ENCODE data around the gene TBX5. TPM values are rescaled to one million over a fixed set of nuclear protein-coding genes. Genes with fewer than 3 reads are reported as not detected.

The TBX5 gene
- polyA plus RNA-seq, 3 donors = not detected

DNA sequence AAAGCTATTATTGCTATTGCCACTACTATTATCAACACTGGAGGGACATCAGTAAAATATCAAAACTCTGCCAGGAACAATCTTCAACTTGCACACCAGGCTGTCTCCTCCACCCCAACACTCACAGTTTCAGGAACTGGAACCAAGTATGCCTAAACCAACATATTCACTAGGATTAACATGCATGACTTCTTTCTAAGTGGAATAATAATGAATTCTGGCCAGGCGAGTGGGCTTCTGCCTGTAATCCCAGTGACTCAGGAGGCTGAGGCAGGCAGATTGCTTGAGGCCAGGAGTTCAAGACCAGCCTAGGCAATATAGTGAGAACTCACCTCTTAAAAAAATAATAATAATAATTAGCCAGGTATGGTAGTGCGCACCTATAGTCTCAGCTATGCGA, 58.1 kb downstream of the TBX5 start:
- Histone ChIP-seq H3K36me3 (replicated peaks in 1 of 2; ENCODE audit: control insufficient read depth in 1 of 2, insufficient read depth in 2 of 2, low read length in 2 of 2) (no peaks in the 10 kb centered on the region), H3K4me3 (replicated peaks in 1 of 3; ENCODE audit: low read depth in 2 of 3, low read length in 3 of 3) (no peak overlapping the region), H2AFZ (ENCODE audit: insufficient read depth, low read depth, low read length, poor library complexity, severe bottlenecking) (no peak overlapping the region), H3K9me3 (replicated peaks in 1 of 2; ENCODE audit: control insufficient read depth in 1 of 2, insufficient read depth in 1 of 2, low read length in 2 of 2) (no peaks in the 10 kb centered on the region), H3K27me3 (ENCODE audit: control insufficient read depth in 2 of 2, insufficient read depth in 2 of 2, low read length in 2 of 2) (no peaks in the 10 kb centered on the region), H3K79me2 (ENCODE audit: insufficient read depth, low read length) (no peaks in the 10 kb centered on the region), H3K4me2 (replicated peaks; ENCODE audit: extremely low read depth, low read length, poor library complexity, severe bottlenecking) (no peak overlapping the region), H3K9ac (ENCODE audit: insufficient read depth, low read length, poor library complexity, severe bottlenecking) (no peak overlapping the region), H3K4me1 (ENCODE audit: control insufficient read depth in 1 of 2, insufficient read depth in 2 of 2, low read length in 2 of 2) (no peaks in the 10 kb centered on the region), H4K20me1 (ENCODE audit: insufficient read depth, low read length) (no peaks in the 10 kb centered on the region), H3K27ac (ENCODE audit: low read depth in 1 of 2, low read length in 2 of 2) (no peak overlapping the region)
- Mint-ChIP-seq H3K36me3 (no peaks in the 10 kb centered on the region), H3K4me3 (no peak overlapping the region), H3K27ac (no peak overlapping the region), H3K4me1 (no peaks in the 10 kb centered on the region), H3K9me3 (peaks cover 0 to 2% (median 0%) of the 10 kb centered on the region in 7 donors), H3K27me3 (ENCODE audit: low read depth in 3 of 3) (peaks cover 0 to 2% (median 0%) of the 10 kb centered on the region in 3 donors)
- no peak for TF ChIP-seq CTCF (IDR thresholded peaks at IDR 0.05)
- DNase-seq = no peak
- no CpG with 5 or more reads among the region's 3 CpGs for WGBS (ENCODE audit: insufficient coverage)
- intact Hi-C loops (cut with micrococcal nuclease) = no loop called here

DNA sequence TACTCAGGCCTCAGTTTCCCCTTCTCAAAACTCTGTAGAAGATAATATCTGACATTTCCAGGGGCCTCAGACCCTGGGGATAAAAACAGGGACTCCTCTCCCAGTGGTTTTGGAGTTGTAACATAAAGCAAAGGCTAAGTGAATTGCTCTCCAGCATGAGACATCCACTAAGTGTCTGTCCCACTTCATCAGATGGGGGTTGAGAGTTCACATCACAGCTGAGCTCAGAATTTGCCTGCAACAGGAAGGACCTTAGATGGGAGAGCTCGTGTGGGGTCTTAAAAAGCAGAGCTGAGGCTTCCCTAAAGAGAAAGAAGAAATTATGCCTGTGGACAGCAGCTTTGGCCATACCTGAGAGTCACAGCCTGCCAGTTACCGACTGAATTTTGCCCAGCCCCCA, 61.1 kb downstream of the TBX5 start:
- Histone ChIP-seq H3K4me1 (ENCODE audit: control insufficient read depth in 1 of 2, insufficient read depth in 2 of 2, low read length in 2 of 2) (no peaks in the 10 kb centered on the region), H3K27ac (ENCODE audit: low read depth in 1 of 2, low read length in 2 of 2) (no peak overlapping the region), H3K27me3 (ENCODE audit: control insufficient read depth in 2 of 2, insufficient read depth in 2 of 2, low read length in 2 of 2) (no peaks in the 10 kb centered on the region), H3K4me2 (replicated peaks; ENCODE audit: extremely low read depth, low read length, poor library complexity, severe bottlenecking) (no peak overlapping the region), H3K79me2 (ENCODE audit: insufficient read depth, low read length) (no peaks in the 10 kb centered on the region), H3K4me3 (replicated peaks in 1 of 3; ENCODE audit: low read depth in 2 of 3, low read length in 3 of 3) (no peak overlapping the region), H3K36me3 (replicated peaks in 1 of 2; ENCODE audit: control insufficient read depth in 1 of 2, insufficient read depth in 2 of 2, low read length in 2 of 2) (no peaks in the 10 kb centered on the region), H3K9me3 (replicated peaks in 1 of 2; ENCODE audit: control insufficient read depth in 1 of 2, insufficient read depth in 1 of 2, low read length in 2 of 2) (no peaks in the 10 kb centered on the region), H3K9ac (ENCODE audit: insufficient read depth, low read length, poor library complexity, severe bottlenecking) (no peak overlapping the region), H2AFZ (ENCODE audit: insufficient read depth, low read depth, low read length, poor library complexity, severe bottlenecking) (no peak overlapping the region), H4K20me1 (ENCODE audit: insufficient read depth, low read length) (no peaks in the 10 kb centered on the region)
- peaks cover 0 to 5% (median 0%) of the 10 kb centered on the region in 7 donors for H3K9me3 Mint-ChIP-seq
- no peak overlapping the region for H3K4me3 Mint-ChIP-seq
- WGBS (ENCODE audit: insufficient coverage) = 60% methylated on average over 1 of the region's 2 CpGs
- H3K27ac Mint-ChIP-seq = no peak overlapping the region
- no peaks in the 10 kb centered on the region for H3K36me3 Mint-ChIP-seq
- no peak for DNase-seq
- TF ChIP-seq CTCF (IDR thresholded peaks at IDR 0.05) = no peak
- H3K4me1 Mint-ChIP-seq = no peaks in the 10 kb centered on the region
- intact Hi-C loops (cut with micrococcal nuclease) = no loop called here
- peaks cover 0 to 2% (median 2%) of the 10 kb centered on the region in 3 donors for H3K27me3 Mint-ChIP-seq (ENCODE audit: low read depth in 3 of 3)
